Mammary epithelial cell (primary cell): ENCODE measurements around the gene NRM.

Experiments used
- CTCF ChIP-seq, 2 donors: IDR thresholded peaks in 1 of 2; conservative IDR thresholded peaks in 1 of 2; 2 replicates each; pipeline ENCODE4 v1.5.1; 2011 to 2012; ENCODE audit warnings: inconsistent platforms in 2 of 2, low read length in 2 of 2, mild to moderate bottlenecking in 2 of 2, control low read depth in 1 of 2, low read depth in 1 of 2; ENCODE audit not compliant: insufficient read depth in 1 of 2; ENCODE audit errors: extremely low read depth in 1 of 2
- EZH2 ChIP-seq: IDR thresholded peaks from 2 replicates; pipeline ENCODE4 v1.6.1; 2012; ENCODE audit warnings: low read length, inconsistent platforms, borderline replicate concordance

- TF ChIP-seq CTCF (conservative IDR thresholded peaks at IDR 0.05 in 1 of 2, IDR thresholded peaks at IDR 0.05 in 1 of 2; ENCODE audit: extremely low read depth in 1 of 2, insufficient read depth in 1 of 2, low read depth in 1 of 2, low read length in 2 of 2) (no peak), EZH2 (no peak)
These were observed 8.4 kb downstream of the NRM start for GRCh38 chr6:30682143-30683117.
